Measurements from ENCODE around the gene FBXO15. TPM values are rescaled to one million over a fixed set of nuclear protein-coding genes. Genes with fewer than 3 reads are reported as not detected.

FBXO15 gene
- total RNA-seq, 1 experiment from 2014 or later, result 0.39 TPM

GRCh38 chr18:74063023-74063422, 84.6 kb downstream of the FBXO15 start:
- Histone ChIP-seq H3K27ac (ENCODE audit: insufficient read length, low read depth, low read length) (no peak overlapping the region), H3K56ac (ENCODE audit: insufficient read length, low read depth, low read length) (no peak overlapping the region), H3K9ac (ENCODE audit: extremely low read depth, insufficient read length, low read length) (no peak overlapping the region), H2AFZ (ENCODE audit: low read length) (no peak overlapping the region), H2BK12ac (ENCODE audit: insufficient read length, low read depth, low read length) (no peak overlapping the region), H4K5ac (ENCODE audit: insufficient read length, low read depth, low read length) (no peak overlapping the region), H3K23ac (ENCODE audit: insufficient read length, low read depth, low read length) (no peak overlapping the region), H3K4me2 (ENCODE audit: insufficient read depth, insufficient read length, low read length) (no peak overlapping the region), H3K27me3 (ENCODE audit: insufficient read depth, low read length) (no peaks in the 10 kb centered on the region), H3K79me1 (ENCODE audit: insufficient read depth, low read depth, low read length, poor library complexity, severe bottlenecking) (no peaks in the 10 kb centered on the region), H3K14ac (ENCODE audit: insufficient read depth, low read length) (no peak overlapping the region), H3K23me2 (ENCODE audit: insufficient read length, low read depth, low read length, poor library complexity, severe bottlenecking) (no peaks in the 10 kb centered on the region), H2AK5ac (ENCODE audit: insufficient read length, low read length) (no peak overlapping the region), H4K91ac (ENCODE audit: insufficient read length, low read depth, low read length) (no peak overlapping the region), H2BK20ac (ENCODE audit: low read depth, low read length, poor library complexity, severe bottlenecking) (no peak overlapping the region), H2BK5ac (ENCODE audit: insufficient read length, low read length) (no peak overlapping the region), H4K20me1 (ENCODE audit: control insufficient read depth, insufficient read depth, insufficient read length) (no peaks in the 10 kb centered on the region), H3K4me1 (ENCODE audit: insufficient read depth, low read length) (peaks cover 3% of the 10 kb centered on the region; the same call in 1 of the 2 replicates), H3K9me3 (ENCODE audit: control insufficient read depth, low read depth, low read length) (no peaks in the 10 kb centered on the region), H3T11ph (ENCODE audit: low read length) (no peak overlapping the region), H4K8ac (replicated peaks; ENCODE audit: insufficient read length, low read depth, low read length) (no peak overlapping the region), H3K4ac (ENCODE audit: low read depth, low read length) (no peak overlapping the region), H2BK15ac (ENCODE audit: low read depth, low read length) (no peak overlapping the region), H2BK120ac (ENCODE audit: low read depth, low read length, poor library complexity, severe bottlenecking) (no peak overlapping the region), H3K18ac (ENCODE audit: insufficient read length, low read depth, low read length) (no peak overlapping the region), H3K79me2 (ENCODE audit: insufficient read depth, low read length) (no peaks in the 10 kb centered on the region)
- WGBS (ENCODE audit: extremely low coverage, insufficient read length, low lambda C conversion rate), result no CpG with 5 or more reads among the region's 3 CpGs
- no peak; the same call in 2 of the 3 replicates for TF ChIP-seq CTCF (conservative IDR thresholded peaks at IDR 0.05)
- H3K27ac Mint-ChIP-seq, result no peak overlapping the region
- no peak overlapping the region for H3K4me3 Mint-ChIP-seq
- H3K36me3 Mint-ChIP-seq (ENCODE audit: insufficient read depth in 1 of 3, low read depth in 3 of 3), result no peaks in the 10 kb centered on the region
- no peak for DNase-seq
- H3K9me3 Mint-ChIP-seq, result peaks cover 0 to 3% of the 10 kb centered on the region in 2 experiments; a peak in 2 of 5 replicates
- no peaks in the 10 kb centered on the region for H3K27me3 Mint-ChIP-seq (ENCODE audit: low read depth)
- H3K4me1 Mint-ChIP-seq, result peaks cover 7 to 9% of the 10 kb centered on the region in 2 experiments

Data from H9 (cell line).